Umbilical cord (tissue), 2 donors: ENCODE measurements around the gene WFDC2. TPM values are rescaled to one million over a fixed set of nuclear protein-coding genes. Genes with fewer than 3 reads are reported as not detected.

ENCODE experiments used
- DNase-seq: peaks from one replicate; pipeline ENCODE4 v3.0.0-alpha.2; 2015; ENCODE audit warnings: low spot score
- total RNA-seq: library from RNA; depleted of rRNA; stranded (reverse); fragments of >200 nt; gene quantifications from one replicate; pipeline ENCODE4 v1.2.3, GENCODE V29; 2014; ENCODE audit warnings: low replicate concordance; ENCODE audit not compliant: insufficient read depth

The WFDC2 gene
- total RNA-seq, 1 donor from 2014 or later: 9.9 TPM

- no peak for DNase-seq
These were observed 28.5 kb downstream of the WFDC2 start for GRCh38 chr20:45497971-45498494.

- no peak for DNase-seq
These were observed 30.5 kb downstream of the WFDC2 start for GRCh38 chr20:45500022-45500421.

- no peak for DNase-seq
These were observed 32.0 kb downstream of the WFDC2 start for GRCh38 chr20:45501600-45501999.

- no peak for DNase-seq
These were observed 33.0 kb downstream of the WFDC2 start for GRCh38 chr20:45502561-45502960.

- no peak for DNase-seq
These were observed 33.9 kb downstream of the WFDC2 start for GRCh38 chr20:45503403-45503802.

- DNase-seq: no peak
These were observed 36.8 kb downstream of the WFDC2 start for GRCh38 chr20:45506398-45506797.

GRCh38 chr20:45507011-45507820 is 37.7 kb downstream of the WFDC2 start:
- DNase-seq: no peak

- no peak for DNase-seq
These were observed 38.7 kb downstream of the WFDC2 start for GRCh38 chr20:45508068-45508886.

- no peak for DNase-seq
These were observed 39.5 kb downstream of the WFDC2 start for GRCh38 chr20:45509091-45509490.

GRCh38 chr20:45510242-45510862 is 40.8 kb downstream of the WFDC2 start:
- no peak for DNase-seq

- no peak for DNase-seq
These were observed 45.8 kb downstream of the WFDC2 start, which contains the start of gene SPINT3 for GRCh38 chr20:45515147-45515913. TSS of gene SPINT3 (minus strand) at chr20:45515622. CDS start at chr20:45515608, 14 bp downstream.

- DNase-seq: peak; percentile 12
These were observed 48.7 kb downstream of the WFDC2 start for GRCh38 chr20:45518282-45518681.

GRCh38 chr20:45523821-45524220 is 54.3 kb downstream of the WFDC2 start:
- DNase-seq: no peak

- DNase-seq: no peak
These were observed 57.7 kb downstream of the WFDC2 start for GRCh38 chr20:45527294-45527693.

Other genes starting within 250 kb of the WFDC2 start
- gene SEMG2, start 248.4 kb upstream of the WFDC2 start, total RNA-seq: 0.48 TPM
- gene SLPI, start 215.2 kb upstream of the WFDC2 start, total RNA-seq: 2.4 TPM
- not detected for gene RBPJL, start 162.9 kb upstream of the WFDC2 start, total RNA-seq
- gene MATN4, start 161.5 kb upstream of the WFDC2 start, total RNA-seq: not detected
- 28.9 TPM for gene SDC4, start 121.3 kb upstream of the WFDC2 start, total RNA-seq
- gene SYS1, start 106.6 kb upstream of the WFDC2 start, total RNA-seq: 25.8 TPM
- 32.0 TPM for gene TP53TG5, start 91.4 kb upstream of the WFDC2 start, total RNA-seq
- gene DBNDD2, start 61.5 kb upstream of the WFDC2 start, total RNA-seq: 11.8 TPM
- 36.6 TPM for gene PIGT, start 53.6 kb upstream of the WFDC2 start, total RNA-seq
- 12.0 TPM for gene SPINT3, start 45.9 kb downstream of the WFDC2 start, total RNA-seq
- not detected for gene WFDC6, start 69.7 kb downstream of the WFDC2 start, total RNA-seq
- gene EPPIN, start 77.6 kb downstream of the WFDC2 start, total RNA-seq: 6.3 TPM
- gene WFDC8, start 109.5 kb downstream of the WFDC2 start, total RNA-seq: not detected
- not detected for gene WFDC10A, start 160.0 kb downstream of the WFDC2 start, total RNA-seq
- gene WFDC9, start 161.5 kb downstream of the WFDC2 start, total RNA-seq: not detected
- not detected for gene WFDC11, start 200.5 kb downstream of the WFDC2 start, total RNA-seq
- gene WFDC13, start 232.3 kb downstream of the WFDC2 start, total RNA-seq: 5.5 TPM
- not detected for gene WFDC10B, start 235.3 kb downstream of the WFDC2 start, total RNA-seq